Suppressor macrophage treated with lipopolysaccharide for 1 hour (primary cell): ENCODE measurements around the gene ZNF557.
"Not testable (repeated sequence)": the region's sequence is repeated elsewhere in the genome, so short reads cannot be mapped to it uniquely, and the experiment has no call there.

ENCODE experiments used
- DNase-seq, 3 donors: peaks; one replicate each; pipeline ENCODE4 v3.0.0-alpha.2; 2020 to 2022

ZNF557 gene

DNA sequence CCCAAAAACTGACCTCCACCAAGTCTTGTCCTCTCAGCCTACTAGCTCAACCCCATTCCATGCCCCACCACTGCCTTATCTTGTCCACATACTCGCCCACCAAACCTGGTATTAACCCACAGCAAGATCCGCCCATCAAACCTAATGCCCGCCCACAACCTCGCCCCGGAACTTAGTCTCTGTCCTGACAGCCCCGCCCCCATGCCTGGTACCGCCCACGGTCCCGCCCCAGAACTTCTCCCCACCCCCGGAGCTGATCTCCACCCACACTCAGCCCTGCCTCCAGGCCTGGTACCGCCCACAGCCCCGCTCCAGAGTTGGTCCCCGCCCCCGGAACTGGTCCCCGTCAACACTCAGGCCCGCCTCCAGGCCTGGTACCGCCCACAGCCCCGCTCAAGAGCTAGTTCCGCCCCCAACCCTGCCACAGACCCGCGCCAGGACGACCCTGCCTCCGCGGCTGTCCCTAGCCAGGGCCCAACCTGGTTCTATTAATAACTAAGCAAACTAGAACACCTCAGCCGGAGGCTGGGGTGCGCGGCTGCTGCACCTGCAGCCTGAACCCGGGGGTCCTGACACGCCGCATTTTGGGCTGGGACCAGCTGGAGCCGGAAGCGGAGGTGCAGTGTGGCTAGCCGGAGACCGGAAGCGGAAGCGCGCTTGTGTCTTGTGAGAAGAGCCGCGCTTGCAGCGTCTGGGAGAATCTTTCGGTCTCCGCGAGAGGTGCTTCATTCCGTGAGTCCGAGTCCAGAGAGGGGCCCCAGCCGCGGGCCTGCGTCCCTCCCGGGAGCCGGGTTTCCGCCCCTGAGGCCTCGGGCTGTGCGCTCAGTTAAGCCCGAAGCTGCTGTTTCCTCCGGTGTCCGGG is at the start of gene ZNF557:
Gene ZNF557 (plus strand): TSS at position 662 of the 862 bp plus-strand sequence. CDS start 5,372 bp downstream, outside the sequence.
- peak; percentile 98 to 99 (median 98) for DNase-seq

DNA sequence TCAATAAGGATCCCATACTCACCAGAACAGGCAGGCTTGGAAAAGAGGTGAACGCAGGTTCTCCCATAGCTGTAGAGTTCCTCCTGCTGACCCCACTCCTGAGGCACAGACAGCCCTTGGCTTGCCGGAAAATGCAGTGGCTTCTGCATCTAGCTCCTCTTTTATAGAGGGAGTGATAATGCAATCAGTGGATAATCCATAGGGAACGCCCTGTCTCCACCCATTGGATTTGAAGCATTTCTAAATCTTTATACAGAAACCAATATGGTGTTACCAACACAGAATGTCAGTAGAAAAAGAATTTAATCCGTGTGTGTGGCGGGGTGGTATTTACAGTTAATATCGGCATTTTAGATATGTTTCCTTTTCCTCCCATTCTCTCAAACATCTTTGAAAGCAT is 48.2 kb upstream of the ZNF557 start, which contains the start of gene MBD3L2B:
Gene MBD3L2B (minus strand): TSS at position 101 of the 400 bp plus-strand sequence. CDS start 34 bp downstream, at position 67.
- DNase-seq: not testable (repeated sequence)

DNA sequence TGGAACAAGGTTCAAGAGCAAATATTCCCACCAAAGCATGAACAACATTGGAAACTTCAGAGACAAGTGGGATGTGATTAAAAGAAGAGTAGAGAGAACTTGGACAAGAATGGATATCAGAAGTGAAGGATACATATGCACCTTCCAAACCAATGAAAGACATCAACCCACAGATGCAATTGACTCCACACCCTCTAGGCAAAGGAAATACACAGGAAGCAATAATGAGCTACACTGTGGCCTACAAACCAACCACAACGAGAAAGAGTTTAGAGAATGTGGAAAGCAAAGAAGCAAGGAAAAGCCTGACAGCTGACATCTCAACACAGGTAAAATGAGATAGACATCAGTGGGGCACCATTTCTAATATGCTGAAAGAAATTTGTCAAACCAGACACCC is 40.7 kb upstream of the ZNF557 start:
- DNase-seq: not testable (repeated sequence)

DNA sequence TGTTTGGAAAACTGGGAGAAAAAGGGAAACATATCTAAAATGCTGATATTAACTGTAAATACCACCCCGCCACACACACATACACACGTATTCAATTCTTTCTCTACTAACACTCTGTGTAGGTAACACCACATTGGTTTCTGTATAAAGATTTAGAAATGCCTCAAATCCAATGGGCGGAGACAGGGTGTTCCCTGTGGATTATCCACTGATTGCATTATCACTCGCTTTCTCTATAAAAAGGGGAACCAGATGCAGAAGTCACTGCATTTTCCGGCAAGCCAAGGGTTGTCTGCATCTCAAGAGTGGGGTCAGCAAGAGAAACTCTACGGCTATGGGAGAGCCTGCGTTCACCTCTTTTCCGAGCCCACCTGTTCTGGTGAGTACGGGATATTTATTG is 39.2 kb upstream of the ZNF557 start, which contains the start of gene MBD3L5:
Gene MBD3L5 (plus strand): TSS at position 301 of the 400 bp plus-strand sequence. CDS start 34 bp downstream, at position 335.
- DNase-seq: not testable (repeated sequence)

DNA sequence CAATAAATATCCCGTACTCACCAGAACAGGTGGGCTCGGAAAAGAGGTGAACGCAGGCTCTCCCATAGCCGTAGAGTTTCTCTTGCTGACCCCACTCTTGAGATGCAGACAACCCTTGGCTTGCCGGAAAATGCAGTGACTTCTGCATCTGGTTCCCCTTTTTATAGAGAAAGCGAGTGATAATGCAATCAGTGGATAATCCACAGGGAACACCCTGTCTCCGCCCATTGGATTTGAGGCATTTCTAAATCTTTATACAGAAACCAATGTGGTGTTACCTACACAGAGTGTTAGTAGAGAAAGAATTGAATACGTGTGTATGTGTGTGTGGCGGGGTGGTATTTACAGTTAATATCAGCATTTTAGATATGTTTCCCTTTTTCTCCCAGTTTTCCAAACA is 29.4 kb upstream of the ZNF557 start, which contains the start of gene MBD3L4:
Gene MBD3L4 (minus strand): TSS at position 101 of the 400 bp plus-strand sequence. CDS start 35 bp downstream, at position 66.
- DNase-seq: not testable (repeated sequence)

DNA sequence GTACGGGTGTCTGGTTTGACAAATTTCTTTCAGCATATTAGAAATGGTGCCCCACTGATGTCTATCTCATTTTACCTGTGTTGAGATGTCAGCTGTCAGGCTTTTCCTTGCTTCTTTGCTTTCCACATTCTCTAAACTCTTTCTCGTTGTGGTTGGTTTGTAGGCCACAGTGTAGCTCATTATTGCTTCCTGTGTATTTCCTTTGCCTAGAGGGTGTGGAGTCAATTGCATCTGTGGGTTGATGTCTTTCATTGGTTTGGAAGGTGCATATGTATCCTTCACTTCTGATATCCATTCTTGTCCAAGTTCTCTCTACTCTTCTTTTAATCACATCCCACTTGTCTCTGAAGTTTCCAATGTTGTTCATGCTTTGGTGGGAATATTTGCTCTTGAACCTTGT is 27.9 kb upstream of the ZNF557 start:
- not testable (repeated sequence) for DNase-seq

DNA sequence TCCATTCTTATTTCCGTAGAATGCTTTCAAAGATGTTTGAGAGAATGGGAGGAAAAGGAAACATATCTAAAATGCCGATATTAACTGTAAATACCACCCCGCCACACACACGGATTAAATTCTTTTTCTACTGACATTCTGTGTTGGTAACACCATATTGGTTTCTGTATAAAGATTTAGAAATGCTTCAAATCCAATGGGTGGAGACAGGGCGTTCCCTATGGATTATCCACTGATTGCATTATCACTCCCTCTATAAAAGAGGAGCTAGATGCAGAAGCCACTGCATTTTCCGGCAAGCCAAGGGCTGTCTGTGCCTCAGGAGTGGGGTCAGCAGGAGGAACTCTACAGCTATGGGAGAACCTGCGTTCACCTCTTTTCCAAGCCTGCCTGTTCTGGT is 20.5 kb upstream of the ZNF557 start, which contains the start of gene MBD3L2:
Gene MBD3L2 (plus strand): TSS at position 301 of the 400 bp plus-strand sequence. CDS start 53 bp downstream, at position 354.
- not testable (repeated sequence) for DNase-seq

DNA sequence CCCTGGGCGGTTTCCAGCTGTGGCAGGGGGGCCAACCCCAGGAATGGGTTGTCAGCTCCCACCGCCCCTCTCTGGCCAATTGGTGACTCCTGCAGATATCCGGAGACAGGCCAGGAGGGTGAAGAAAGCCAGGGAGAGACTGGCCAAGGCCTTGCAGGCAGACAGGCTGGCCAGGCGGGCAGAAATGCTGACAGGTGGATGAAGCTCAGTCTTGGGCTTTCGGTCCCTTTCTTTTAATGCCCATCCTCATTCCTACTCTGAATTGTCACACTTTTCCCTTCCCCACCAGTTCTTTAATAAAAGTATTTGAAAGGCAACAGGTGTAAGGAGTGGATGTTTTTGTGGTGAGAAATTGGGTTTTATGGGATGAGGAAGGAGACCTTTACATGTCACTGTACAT is 18.1 kb upstream of the ZNF557 start:
- not testable (repeated sequence) for DNase-seq

DNA sequence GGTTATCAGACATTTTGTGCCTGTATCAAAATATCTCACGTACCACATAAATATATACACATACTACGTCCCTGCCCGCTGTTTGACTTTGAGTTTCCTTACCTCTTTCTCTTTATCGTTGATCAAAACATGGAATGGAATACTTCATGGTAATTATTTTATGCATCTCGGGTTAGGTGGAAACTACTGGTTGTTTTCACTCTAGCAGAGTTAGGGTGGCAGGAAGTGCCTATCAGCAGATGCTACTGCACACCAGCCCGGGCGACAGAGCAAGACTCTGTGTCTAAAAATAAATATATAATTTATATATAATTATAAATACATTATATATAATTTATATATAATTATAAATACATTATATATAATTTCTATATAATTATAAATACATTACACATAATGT is 16.6 kb upstream of the ZNF557 start:
- not testable (repeated sequence) for DNase-seq

DNA sequence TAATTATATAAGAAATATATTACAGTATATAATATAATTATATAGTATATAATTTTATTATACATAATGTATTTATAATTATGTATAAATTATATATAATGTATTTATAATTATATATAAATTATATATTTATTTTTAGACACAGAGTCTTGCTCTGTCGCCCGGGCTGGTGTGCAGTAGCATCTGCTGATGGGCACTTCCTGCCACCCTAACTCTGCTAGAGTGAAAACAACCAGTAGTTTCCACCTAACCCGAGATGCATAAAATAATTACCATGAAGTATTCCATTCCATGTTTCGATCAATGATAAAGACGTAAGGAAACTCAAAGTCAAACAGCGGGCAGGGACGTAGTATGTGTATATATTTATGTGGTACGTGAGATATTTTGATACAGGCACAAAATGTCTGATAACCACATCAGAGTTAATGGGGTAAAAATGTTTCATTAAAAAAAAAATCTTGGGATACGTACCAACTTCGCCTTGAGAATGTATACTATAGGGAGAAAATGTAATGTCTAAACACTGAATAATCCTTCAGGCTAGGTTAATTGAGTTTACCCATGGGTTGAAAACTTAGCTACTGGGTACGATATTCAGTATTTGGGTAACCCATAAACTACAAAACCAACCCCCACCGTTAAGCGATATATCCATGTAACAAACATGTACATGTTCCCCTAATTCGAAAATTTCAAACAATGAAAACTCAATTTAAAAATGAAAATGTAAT is 14.7 kb upstream of the ZNF557 start:
- not testable (repeated sequence) for DNase-seq

DNA sequence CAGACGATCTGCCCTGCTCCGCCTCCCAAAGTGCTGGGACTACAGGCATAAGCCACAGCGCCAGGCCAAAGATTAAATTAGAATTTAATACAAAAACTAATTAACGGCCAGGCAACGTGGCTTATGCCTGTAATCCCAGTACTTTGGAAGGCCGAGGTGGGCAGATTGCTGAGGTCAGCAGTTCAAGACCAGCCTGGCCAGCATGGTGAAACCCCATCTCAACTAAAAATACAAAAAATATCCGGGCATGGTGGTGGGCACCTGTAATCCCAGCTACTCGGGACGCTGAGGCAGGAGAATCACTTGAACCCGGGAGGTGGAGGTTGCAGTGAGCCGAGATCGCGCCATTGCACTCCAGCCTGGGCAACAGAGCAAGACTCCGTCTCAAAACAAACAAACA is 13.8 kb upstream of the ZNF557 start:
- not testable (repeated sequence) for DNase-seq

DNA sequence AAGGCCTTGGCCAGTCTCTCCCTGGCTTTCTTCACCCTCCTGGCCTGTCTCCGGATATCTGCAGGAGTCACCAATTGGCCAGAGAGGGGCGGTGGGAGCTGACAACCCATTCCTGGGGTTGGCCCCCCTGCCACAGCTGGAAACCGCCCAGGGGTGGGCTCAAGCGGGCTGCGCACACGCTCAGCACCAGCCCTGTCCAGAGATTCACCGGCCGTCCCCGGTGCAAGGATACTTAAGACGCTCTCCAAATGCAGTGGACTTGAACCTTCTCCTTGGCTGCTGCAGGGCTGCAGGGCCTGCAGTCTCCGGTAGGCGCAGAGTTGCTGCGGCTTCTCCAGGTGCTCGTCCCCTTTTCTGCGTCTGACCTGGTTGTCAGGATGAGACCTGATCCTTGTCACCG is 13.1 kb upstream of the ZNF557 start:
- not testable (repeated sequence) for DNase-seq

DNA sequence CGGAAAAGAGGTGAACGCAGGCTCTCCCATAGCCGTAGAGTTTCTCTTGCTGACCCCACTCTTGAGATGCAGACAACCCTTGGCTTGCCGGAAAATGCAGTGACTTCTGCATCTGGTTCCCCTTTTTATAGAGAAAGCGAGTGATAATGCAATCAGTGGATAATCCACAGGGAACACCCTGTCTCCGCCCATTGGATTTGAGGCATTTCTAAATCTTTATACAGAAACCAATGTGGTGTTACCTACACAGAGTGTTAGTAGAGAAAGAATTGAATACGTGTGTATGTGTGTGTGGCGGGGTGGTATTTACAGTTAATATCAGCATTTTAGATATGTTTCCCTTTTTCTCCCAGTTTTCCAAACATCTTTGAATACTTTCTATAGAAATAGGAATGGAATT is 10.9 kb upstream of the ZNF557 start, which contains the start of gene MBD3L3:
Gene MBD3L3 (minus strand): TSS at position 101 of the 400 bp plus-strand sequence. CDS start 71 bp downstream, at position 30.
- DNase-seq: not testable (repeated sequence)

DNA sequence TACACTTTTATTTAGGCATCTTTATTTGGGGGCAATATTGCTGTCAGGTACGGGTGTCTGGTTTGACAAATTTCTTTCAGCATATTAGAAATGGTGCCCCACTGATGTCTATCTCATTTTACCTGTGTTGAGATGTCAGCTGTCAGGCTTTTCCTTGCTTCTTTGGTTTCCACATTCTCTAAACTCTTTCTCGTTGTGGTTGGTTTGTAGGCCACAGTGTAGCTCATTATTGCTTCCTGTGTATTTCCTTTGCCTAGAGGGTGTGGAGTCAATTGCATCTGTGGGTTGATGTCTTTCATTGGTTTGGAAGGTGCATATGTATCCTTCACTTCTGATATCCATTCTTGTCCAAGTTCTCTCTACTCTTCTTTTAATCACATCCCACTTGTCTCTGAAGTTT is 9.5 kb upstream of the ZNF557 start:
- DNase-seq: not testable (repeated sequence)

DNA sequence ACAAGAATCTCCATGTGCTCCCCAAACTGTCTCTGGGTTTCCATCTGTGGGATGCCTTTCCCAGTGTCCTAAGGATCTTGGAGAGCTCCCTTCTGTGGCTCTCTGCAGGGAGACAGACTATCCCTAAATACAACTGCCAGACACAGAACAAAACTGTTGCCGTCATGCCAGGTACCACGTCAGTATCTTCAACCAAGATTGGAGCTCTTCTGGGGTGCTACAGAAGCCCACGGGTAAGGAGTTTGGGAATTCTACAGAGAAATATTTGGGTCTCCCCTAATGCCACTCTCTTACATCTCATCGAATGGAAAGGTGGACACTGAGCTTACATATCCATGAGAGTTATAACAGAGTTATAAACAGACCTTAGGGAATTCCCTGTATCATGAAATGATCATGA is 6.2 kb upstream of the ZNF557 start:
- no peak for DNase-seq

DNA sequence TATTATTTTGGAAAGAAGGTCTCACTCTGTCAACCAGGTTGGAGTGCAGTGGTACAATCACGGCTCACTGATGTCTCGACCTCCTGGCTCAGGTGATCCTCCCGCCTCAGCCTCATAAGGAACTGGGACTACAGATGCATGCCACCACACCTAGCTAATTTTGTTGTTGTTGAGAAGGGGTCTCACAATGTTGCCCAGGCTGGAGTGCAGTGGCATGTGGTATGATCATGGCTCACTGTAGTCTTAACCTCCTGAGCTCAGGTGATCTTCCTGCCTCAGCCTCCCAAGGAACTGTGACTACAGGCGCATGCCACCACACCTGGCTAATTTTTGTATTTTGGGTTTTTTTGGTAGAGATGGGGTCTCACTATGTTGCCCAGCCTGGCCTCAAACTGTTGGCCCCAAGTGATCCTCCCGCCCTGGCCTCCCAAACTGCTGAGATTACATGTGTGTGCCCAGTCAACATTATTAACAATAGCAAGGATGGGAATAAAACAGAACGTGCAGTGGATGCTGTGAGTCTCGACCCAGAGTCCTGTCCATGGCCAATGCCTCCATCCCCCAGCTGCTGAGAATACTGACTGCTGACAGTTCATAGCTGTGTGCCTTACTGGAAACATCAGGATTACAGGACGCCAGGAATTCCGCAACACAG is 5.6 kb upstream of the ZNF557 start:
- no peak for DNase-seq

DNA sequence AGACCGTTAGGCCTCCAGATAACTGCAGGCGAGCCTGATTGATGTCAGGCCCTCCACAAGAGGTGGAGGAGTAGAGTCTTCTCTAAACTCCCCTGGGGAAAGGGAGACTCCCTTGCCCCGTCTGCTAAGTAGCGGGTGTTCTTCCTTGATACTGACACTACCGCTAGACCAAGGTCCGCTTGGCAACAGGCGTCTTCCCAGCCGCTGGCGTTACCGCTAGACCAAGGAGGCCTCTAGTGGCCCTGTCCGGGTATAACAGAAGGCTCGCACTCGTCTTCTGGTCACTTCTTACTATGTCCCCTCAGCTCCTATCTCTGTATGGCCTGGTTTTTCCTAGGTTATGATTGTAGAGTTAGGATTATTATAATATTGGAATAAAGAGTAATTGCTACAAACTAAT is 2.4 kb upstream of the ZNF557 start:
- DNase-seq: peak in 2 of 3 donors; percentile 13

DNA sequence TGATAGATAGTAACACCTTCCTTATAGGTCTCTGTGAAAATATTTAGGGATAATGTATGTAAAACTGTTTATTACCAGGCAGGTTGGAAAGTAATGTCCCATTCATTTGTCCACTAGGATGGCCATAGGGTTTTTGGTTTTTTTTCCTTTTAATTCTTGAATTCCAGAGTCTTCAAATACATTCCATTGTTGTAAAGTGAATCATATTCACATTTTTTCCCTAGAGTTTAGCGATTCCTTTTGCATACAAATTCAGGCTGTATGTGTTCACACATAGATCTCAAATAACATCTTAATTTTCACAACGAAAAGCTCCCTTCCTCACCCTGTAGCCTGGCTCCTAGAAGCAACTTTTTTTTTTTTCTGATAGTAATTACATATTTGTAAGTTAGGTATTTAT is 1.8 kb upstream of the ZNF557 start:
- no peak for DNase-seq

DNA sequence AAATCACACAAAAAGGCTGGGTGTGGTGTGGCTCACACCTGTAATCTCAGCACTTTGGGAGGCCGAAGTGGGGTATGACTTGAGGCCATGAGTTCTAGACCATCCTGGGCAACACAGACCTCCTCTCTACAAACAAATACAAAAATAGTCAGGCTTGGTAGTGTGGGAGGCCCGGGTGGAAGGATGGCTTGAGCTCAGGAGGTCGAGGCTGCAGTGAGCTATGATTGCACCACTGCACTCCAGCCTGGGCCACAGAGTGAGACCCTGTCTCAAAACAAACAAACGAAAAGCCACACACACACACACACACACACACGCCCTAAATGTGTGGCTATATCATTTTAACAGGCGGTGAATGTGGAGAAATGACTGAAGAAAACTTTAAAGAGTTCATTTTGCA is 904 bp upstream of the ZNF557 start:
- no peak for DNase-seq

DNA sequence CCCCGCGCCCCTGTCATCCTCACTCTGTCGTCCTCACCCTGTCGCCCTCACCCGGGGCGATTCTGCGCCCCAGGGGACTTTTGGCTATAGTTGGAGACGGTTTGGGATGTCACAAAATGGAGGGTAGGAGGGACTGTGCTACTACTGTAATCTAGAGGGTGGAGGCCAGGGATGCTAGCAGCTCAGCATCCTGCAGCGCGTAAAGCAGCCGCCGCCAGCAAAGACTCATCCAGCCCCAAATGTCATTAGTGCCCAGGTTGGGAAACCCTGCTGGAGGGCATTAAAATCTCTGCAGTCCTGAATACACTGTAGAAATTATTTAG is 362 bp downstream of the ZNF557 start:
- DNase-seq: peak in 1 of 3 donors; percentile 25

DNA sequence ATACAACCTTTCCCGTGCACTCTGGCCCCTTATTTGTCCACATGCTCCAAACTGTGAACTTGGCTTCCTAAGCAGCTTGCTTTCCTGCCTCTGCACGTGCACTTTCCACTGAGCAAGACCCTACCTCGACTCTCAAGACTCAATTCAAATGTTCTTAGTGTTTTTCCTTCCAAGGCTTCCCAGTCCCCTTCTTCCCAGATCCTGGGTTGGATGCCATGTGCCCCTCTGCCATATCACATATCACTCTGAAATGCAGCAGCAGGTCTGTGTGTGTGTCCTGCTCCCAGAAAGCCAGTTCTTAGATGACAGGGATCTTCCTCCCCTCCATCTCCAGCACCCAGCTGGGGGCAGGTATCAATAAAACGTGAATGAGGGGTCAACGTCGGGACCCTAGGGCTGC is 3.0 kb downstream of the ZNF557 start:
- DNase-seq: no peak

DNA sequence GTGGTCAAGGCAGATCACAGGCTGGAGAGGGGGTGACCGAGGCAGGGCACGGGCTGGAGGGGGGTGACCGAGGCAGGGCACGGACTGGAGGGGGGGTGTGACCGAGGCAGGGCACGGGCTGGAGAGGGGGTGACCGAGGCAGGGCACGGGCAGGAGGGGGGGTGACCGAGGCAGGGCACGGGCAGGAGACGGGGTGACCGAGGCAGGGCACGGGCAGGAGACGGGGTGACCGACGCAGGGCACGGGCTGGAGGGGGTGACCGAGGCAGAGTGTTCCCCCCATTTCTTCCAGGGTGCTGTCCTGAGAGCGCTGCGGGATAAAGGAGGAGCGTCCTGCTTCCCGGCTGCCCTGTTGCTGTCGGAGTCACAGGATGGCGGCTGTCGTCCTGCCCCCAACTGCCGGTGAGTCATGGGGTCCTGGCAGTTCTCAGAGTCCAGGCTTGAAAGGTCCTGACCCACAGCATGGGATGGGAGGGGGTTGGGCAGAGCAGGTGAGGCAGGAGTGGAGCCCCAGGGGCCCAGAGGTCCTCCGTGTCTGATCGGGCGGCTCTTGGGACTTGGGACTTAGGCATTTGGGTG is 5.3 kb downstream of the ZNF557 start:
- DNase-seq: no peak
